ENCODE results near the gene RAMP1. TPM values are rescaled to one million over a fixed set of nuclear protein-coding genes. Genes with fewer than 3 reads are reported as not detected.

Gene RAMP1
- total and polyA plus RNA-seq, 2 donors (not counting 1 experiment from before 2014, with no cell fraction given): 15.7 TPM; not detected in 1

- no peak for TF ChIP-seq EZH2 (IDR thresholded peaks at IDR 0.05; ENCODE audit: borderline replicate concordance, insufficient read depth, low read depth, low read length, poor library complexity, severe bottlenecking)
- no peak for TF ChIP-seq CTCF (IDR thresholded peaks at IDR 0.05)
- POLR2A ChIA-PET: interaction anchor here (0.6 kb wide), 1 partner anchor 122 kb away, joined by 7 read pairs; no protein-coding TSS in a partner anchor
- no peak overlapping the region for H3K4me2 ChIP-seq (replicated peaks; ENCODE audit: low read depth, low read length, poor library complexity, severe bottlenecking)
- peaks cover 3% of the 10 kb centered on the region for H3K27me3 Mint-ChIP-seq
- no peak overlapping the region for H3K27ac Mint-ChIP-seq
- no peaks in the 10 kb centered on the region for H3K36me3 ChIP-seq (replicated peaks in 1 of 2; ENCODE audit: control extremely low read depth in 1 of 2, control insufficient read depth in 1 of 2, extremely low read depth in 1 of 2, insufficient read depth in 2 of 2, low read length in 1 of 2)
- intact Hi-C loops (cut with micrococcal nuclease): no loop called here
- WGBS (ENCODE audit: insufficient coverage): 91% methylated on average over 25 of the region's 25 CpGs
- no peak overlapping the region for H3K9ac ChIP-seq (ENCODE audit: low read length)
- DNase-seq (no peak), ATAC-seq (ENCODE audit: low read depth) (no peak)
- no peak overlapping the region for H2AFZ ChIP-seq (ENCODE audit: insufficient read depth, low read depth, low read length, poor library complexity, severe bottlenecking)
- no peaks in the 10 kb centered on the region for H3K4me1 ChIP-seq (ENCODE audit: control insufficient read depth in 2 of 2, insufficient read depth in 2 of 2, low read length in 2 of 2)
- H3K4me3 Mint-ChIP-seq: no peak overlapping the region
- H4K20me1 ChIP-seq (ENCODE audit: control insufficient read depth, insufficient read depth, low read length, poor library complexity, severe bottlenecking): no peaks in the 10 kb centered on the region
- CTCF ChIA-PET: no interaction called here
- no peaks in the 10 kb centered on the region for H3K4me1 Mint-ChIP-seq
- peaks cover 0 to 3% (median 0%) of the 10 kb centered on the region in 3 donors for H3K9me3 ChIP-seq (ENCODE audit: control extremely low read depth in 1 of 3, control insufficient read depth in 2 of 3, insufficient read depth in 1 of 3, low read length in 2 of 3)
- H3K27me3 ChIP-seq (replicated peaks in 1 of 4; ENCODE audit: control extremely low read depth in 1 of 4, control insufficient read depth in 3 of 4, insufficient read depth in 4 of 4, low read length in 3 of 4): no peaks in the 10 kb centered on the region
- H3K79me2 ChIP-seq (ENCODE audit: control insufficient read depth, insufficient read depth, low read length): no peaks in the 10 kb centered on the region
- no peaks in the 10 kb centered on the region for H3K9me3 Mint-ChIP-seq (ENCODE audit: insufficient read depth)
- no peak overlapping the region for H3K27ac ChIP-seq (ENCODE audit: low read length in 2 of 2)
- no peak overlapping the region for H3K4me3 ChIP-seq (ENCODE audit: control extremely low read depth in 1 of 5, extremely low read depth in 1 of 5, insufficient read depth in 1 of 5, low read depth in 2 of 5, low read length in 4 of 5)
Measured at GRCh38 chr2:237877576-237878307, 18.3 kb downstream of the RAMP1 start.

- H3K27me3 Mint-ChIP-seq: peaks cover 3% of the 10 kb centered on the region
- Histone ChIP-seq H3K4me3 (ENCODE audit: control extremely low read depth in 1 of 5, extremely low read depth in 1 of 5, insufficient read depth in 1 of 5, low read depth in 2 of 5, low read length in 4 of 5) (no peak overlapping the region), H3K79me2 (ENCODE audit: control insufficient read depth, insufficient read depth, low read length) (no peaks in the 10 kb centered on the region), H2AFZ (ENCODE audit: insufficient read depth, low read depth, low read length, poor library complexity, severe bottlenecking) (no peak overlapping the region), H3K9me3 (ENCODE audit: control extremely low read depth in 1 of 3, control insufficient read depth in 2 of 3, insufficient read depth in 1 of 3, low read length in 2 of 3) (peaks cover 0 to 3% (median 0%) of the 10 kb centered on the region in 3 donors), H3K4me2 (replicated peaks; ENCODE audit: low read depth, low read length, poor library complexity, severe bottlenecking) (no peak overlapping the region), H3K27ac (ENCODE audit: low read length in 2 of 2) (no peak overlapping the region), H4K20me1 (ENCODE audit: control insufficient read depth, insufficient read depth, low read length, poor library complexity, severe bottlenecking) (no peaks in the 10 kb centered on the region), H3K27me3 (replicated peaks in 1 of 4; ENCODE audit: control extremely low read depth in 1 of 4, control insufficient read depth in 3 of 4, insufficient read depth in 4 of 4, low read length in 3 of 4) (no peaks in the 10 kb centered on the region), H3K9ac (ENCODE audit: low read length) (no peak overlapping the region), H3K36me3 (replicated peaks in 1 of 2; ENCODE audit: control extremely low read depth in 1 of 2, control insufficient read depth in 1 of 2, extremely low read depth in 1 of 2, insufficient read depth in 2 of 2, low read length in 1 of 2) (no peaks in the 10 kb centered on the region), H3K4me1 (ENCODE audit: control insufficient read depth in 2 of 2, insufficient read depth in 2 of 2, low read length in 2 of 2) (no peaks in the 10 kb centered on the region)
- TF ChIP-seq EZH2 (IDR thresholded peaks at IDR 0.05; ENCODE audit: borderline replicate concordance, insufficient read depth, low read depth, low read length, poor library complexity, severe bottlenecking): no peak
- H3K4me1 Mint-ChIP-seq: no peaks in the 10 kb centered on the region
- intact Hi-C loops (cut with micrococcal nuclease): no loop called here
- no peak overlapping the region for H3K27ac Mint-ChIP-seq
- ATAC-seq (ENCODE audit: low read depth) (no peak), DNase-seq (no peak)
- ChIA-PET POLR2A (interaction anchor here (0.6 kb wide), 1 partner anchor 111 kb away, joined by 3 read pairs; no protein-coding TSS in a partner anchor), CTCF (no interaction called here)
- no peaks in the 10 kb centered on the region for H3K9me3 Mint-ChIP-seq (ENCODE audit: insufficient read depth)
- whole genome bisulfite sequencing (ENCODE audit: insufficient coverage): 93% methylated on average over 10 of the region's 14 CpGs
- H3K4me3 Mint-ChIP-seq: no peak overlapping the region
Measured at GRCh38 chr2:237878321-237879057, 19.1 kb downstream of the RAMP1 start.

Measured in B cell (primary cell).